SK-N-SH (cell line): ENCODE data around the gene PRRT2.

Source experiments
- CHD2 ChIP-seq: fragments of 150-350 bp; IDR thresholded peaks from 2 replicates; pipeline ENCODE4 v1.6.1; 2018; ENCODE audit warnings: low read length; ENCODE audit not compliant: partially characterized antibody
- CTCF ChIP-seq: fragments of 200-600 bp; sonication (generic); IDR thresholded peaks from 2 replicates; pipeline ENCODE4 v1.6.1; 2017; ENCODE audit warnings: antibody characterized with exemption, mild to moderate bottlenecking, moderate library complexity
- FOXJ3 ChIP-seq: sonication (generic); formaldehyde crosslinking; IDR thresholded peaks from 2 replicates; pipeline ENCODE4 v1.5.1; 2020; ENCODE audit warnings: mild to moderate bottlenecking, missing genetic modification reagents
- FOXM1 ChIP-seq: IDR thresholded peaks from 2 replicates; pipeline ENCODE4 v1.4.0; 2012; ENCODE audit warnings: low read depth, mild to moderate bottlenecking
- GABPA ChIP-seq: IDR thresholded peaks from 2 replicates; pipeline ENCODE4 v1.4.0; 2012; ENCODE audit warnings: low read depth, mild to moderate bottlenecking
- POLR2AphosphoS5 ChIP-seq: IDR thresholded peaks from 2 replicates; pipeline ENCODE4 v1.6.1; 2012; ENCODE audit warnings: low read depth, low read length
- RAD21 ChIP-seq: IDR thresholded peaks from 2 replicates; pipeline ENCODE4 v1.6.1; 2012; ENCODE audit warnings: mild to moderate bottlenecking, low read length
- SMC3 ChIP-seq: IDR thresholded peaks from 2 replicates; pipeline ENCODE4 v1.6.1; 2012; ENCODE audit warnings: low read depth, low read length, improper control_type of control experiment
- USF1 ChIP-seq: IDR thresholded peaks from 2 replicates; pipeline ENCODE4 v1.4.0; 2012; ENCODE audit warnings: low read depth, borderline replicate concordance
- TF ChIP-seq, protein P1 (sequence below): IDR thresholded peaks from 2 replicates; pipeline ENCODE4; 2012
- TF ChIP-seq, protein P2 (sequence below): fragments of 150-350 bp; IDR thresholded peaks from 2 replicates; pipeline ENCODE4 v1.6.1; 2017; ENCODE audit warnings: antibody characterized with exemption, low read length, low read depth, borderline replicate concordance
- TF ChIP-seq, protein P3 (sequence below): IDR thresholded peaks from 2 replicates; pipeline ENCODE4 v1.4.0; 2012; ENCODE audit warnings: low read depth

GRCh38 chr16:29837841-29838240, 25.8 kb downstream of the PRRT2 start:
- no peak for TF ChIP-seq CTCF
- TF ChIP-seq GABPA: no peak
- TF ChIP-seq RAD21: no peak
- TF ChIP-seq, protein P1, sequence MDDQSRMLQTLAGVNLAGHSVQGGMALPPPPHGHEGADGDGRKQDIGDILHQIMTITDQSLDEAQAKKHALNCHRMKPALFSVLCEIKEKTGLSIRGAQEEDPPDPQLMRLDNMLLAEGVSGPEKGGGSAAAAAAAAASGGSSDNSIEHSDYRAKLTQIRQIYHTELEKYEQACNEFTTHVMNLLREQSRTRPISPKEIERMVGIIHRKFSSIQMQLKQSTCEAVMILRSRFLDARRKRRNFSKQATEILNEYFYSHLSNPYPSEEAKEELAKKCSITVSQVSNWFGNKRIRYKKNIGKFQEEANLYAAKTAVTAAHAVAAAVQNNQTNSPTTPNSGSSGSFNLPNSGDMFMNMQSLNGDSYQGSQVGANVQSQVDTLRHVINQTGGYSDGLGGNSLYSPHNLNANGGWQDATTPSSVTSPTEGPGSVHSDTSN: no peak
- TF ChIP-seq, protein P2, sequence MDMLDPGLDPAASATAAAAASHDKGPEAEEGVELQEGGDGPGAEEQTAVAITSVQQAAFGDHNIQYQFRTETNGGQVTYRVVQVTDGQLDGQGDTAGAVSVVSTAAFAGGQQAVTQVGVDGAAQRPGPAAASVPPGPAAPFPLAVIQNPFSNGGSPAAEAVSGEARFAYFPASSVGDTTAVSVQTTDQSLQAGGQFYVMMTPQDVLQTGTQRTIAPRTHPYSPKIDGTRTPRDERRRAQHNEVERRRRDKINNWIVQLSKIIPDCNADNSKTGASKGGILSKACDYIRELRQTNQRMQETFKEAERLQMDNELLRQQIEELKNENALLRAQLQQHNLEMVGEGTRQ: no peak
- TF ChIP-seq, protein P3, sequence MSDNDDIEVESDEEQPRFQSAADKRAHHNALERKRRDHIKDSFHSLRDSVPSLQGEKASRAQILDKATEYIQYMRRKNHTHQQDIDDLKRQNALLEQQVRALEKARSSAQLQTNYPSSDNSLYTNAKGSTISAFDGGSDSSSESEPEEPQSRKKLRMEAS: no peak
- TF ChIP-seq CHD2: no peak
- no peak for TF ChIP-seq FOXM1
- TF ChIP-seq USF1: no peak
- no peak for TF ChIP-seq POLR2AphosphoS5
- TF ChIP-seq SMC3: no peak
- TF ChIP-seq FOXJ3: no peak
